Astrocyte of the spinal cord (primary cell): ENCODE results near the gene SH2B3.

Source experiments
- DNase-seq: peaks from one replicate; pipeline ENCODE4 v3.0.0; 2011; ENCODE audit warnings: low read depth, low spot score
- H3K4me3 ChIP-seq: 2 replicates; pipeline ENCODE4 v1.5.1; 2011; ENCODE audit warnings: low read depth, mild to moderate bottlenecking, low read length, moderate library complexity
- CTCF ChIP-seq: IDR thresholded peaks from 2 replicates; pipeline ENCODE4 v1.5.1; 2012; ENCODE audit warnings: low read depth, mild to moderate bottlenecking, low read length, inconsistent platforms
- in situ Hi-C: cut with HindIII; loops from 2 replicates; pipeline ENCODE4 v1.10.0; 2017; ENCODE audit warnings: low sequenced_read_pairs

Gene SH2B3

GRCh38 chr12:111406474-111407376 lies 1.0 kb downstream of the SH2B3 start:
- DNase-seq = no peak
- TF ChIP-seq CTCF = no peak

GRCh38 chr12:111407377-111408115 lies 1.8 kb downstream of the SH2B3 start:
- in situ Hi-C loops = no loop called here
- DNase-seq = no peak
- no peak for TF ChIP-seq CTCF
- peak overlapping the region; percentile 96 for H3K4me3 ChIP-seq

More at GRCh38 chr12:111406474-111407376, 1.0 kb downstream of the SH2B3 start:
- peak overlapping the region; percentile 96 for H3K4me3 ChIP-seq
- in situ Hi-C loops = no loop called here

- DNase-seq = no peak
- no peak for TF ChIP-seq CTCF
- in situ Hi-C loops = no loop called here
- H3K4me3 ChIP-seq = peak overlapping the region; percentile 96
Observed at GRCh38 chr12:111408116-111408440, 2.4 kb downstream of the SH2B3 start.

GRCh38 chr12:111408686-111409402 lies 3.1 kb downstream of the SH2B3 start:
- in situ Hi-C loops = no loop called here
- no peak for DNase-seq
- H3K4me3 ChIP-seq = peak overlapping the region; percentile 96

GRCh38 chr12:111409403-111409779 lies 3.7 kb downstream of the SH2B3 start:
- in situ Hi-C loops = no loop called here

More at GRCh38 chr12:111408686-111409402, 3.1 kb downstream of the SH2B3 start:
- no peak for TF ChIP-seq CTCF

More at GRCh38 chr12:111409403-111409779, 3.7 kb downstream of the SH2B3 start:
- TF ChIP-seq CTCF = no peak
- peak; percentile 62 for DNase-seq
- peak overlapping the region; percentile 96 for H3K4me3 ChIP-seq
